Activated T-helper 2 cell treated with anti-CD3 and anti-CD28 coated beads, Interferon-gamma antibody, Interleukin-2, Interleukin-4, amounts not matched to agents 10 μg/mL and 5 μg/mL and 100 μg/mL, durations not matched to agents 14 hours and 24 hours and 36 hours (primary cell): ENCODE data around the gene FAM111A. TPM values are rescaled to one million over a fixed set of nuclear protein-coding genes. Genes with fewer than 3 reads are reported as not detected.

Source experiments
- DNase-seq: peaks from one replicate; pipeline ENCODE4 v3.0.0; 2021; ENCODE audit warnings: low spot score
- H3K27ac Mint-ChIP-seq: one replicate; pipeline ENCODE4 v1.8.0; 2021; ENCODE audit warnings: mixed read lengths
- H3K27me3 Mint-ChIP-seq: one replicate; pipeline ENCODE4 v1.8.0; 2021; ENCODE audit warnings: low read depth, mixed read lengths
- H3K36me3 Mint-ChIP-seq: one replicate; pipeline ENCODE4 v1.8.0; 2021; ENCODE audit warnings: low read depth, mixed read lengths
- H3K4me1 Mint-ChIP-seq: one replicate; pipeline ENCODE4 v1.8.0; 2021; ENCODE audit warnings: low read depth, mixed read lengths
- H3K4me3 Mint-ChIP-seq: one replicate; pipeline ENCODE4 v1.8.0; 2021; ENCODE audit warnings: low read depth, mild to moderate bottlenecking, moderate library complexity, mixed read lengths
- H3K9me3 Mint-ChIP-seq: one replicate; pipeline ENCODE4 v1.8.0; 2021; ENCODE audit warnings: mixed read lengths
- intact Hi-C: fragments of 100-400 bp; cut with micrococcal nuclease; formaldehyde crosslinking; loops from one replicate; pipeline ENCODE4 v1.15.1; 2023
- total RNA-seq: library from RNA; stranded (reverse); gene quantifications from 2 replicates; pipeline ENCODE4 v1.2.3, GENCODE V29; 2022

FAM111A gene
- total RNA-seq, 1 donor from 2014 or later, result 69.1 TPM

DNA sequence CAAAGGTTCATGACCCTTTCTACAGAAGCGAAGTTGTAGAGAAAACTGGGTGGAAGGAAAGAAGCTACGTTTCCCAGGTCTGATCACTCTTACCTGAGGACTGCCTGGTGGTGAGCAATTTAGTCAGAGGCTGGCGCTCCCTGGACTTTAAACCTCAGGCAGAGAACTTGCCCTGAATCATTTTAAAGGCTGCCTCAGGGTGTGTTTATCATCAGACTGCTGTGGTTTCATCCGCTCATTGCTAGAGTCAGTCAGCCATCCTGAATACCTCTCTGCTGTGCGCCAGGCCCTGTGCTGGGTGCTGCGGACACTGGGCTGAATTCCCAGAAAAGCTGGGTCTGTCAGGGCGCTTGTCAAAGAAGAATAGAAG, 32.0 kb downstream of the FAM111A start:
- intact Hi-C loops, result no loop called here
- H3K9me3 Mint-ChIP-seq, result peaks cover 3% of the 10 kb centered on the region
- H3K4me3 Mint-ChIP-seq, result no peak overlapping the region
- H3K27ac Mint-ChIP-seq, result no peak overlapping the region
- peaks cover 11% of the 10 kb centered on the region for H3K4me1 Mint-ChIP-seq
- peaks cover 54% of the 10 kb centered on the region for H3K27me3 Mint-ChIP-seq
- DNase-seq, result no peak
- no peaks in the 10 kb centered on the region for H3K36me3 Mint-ChIP-seq

DNA sequence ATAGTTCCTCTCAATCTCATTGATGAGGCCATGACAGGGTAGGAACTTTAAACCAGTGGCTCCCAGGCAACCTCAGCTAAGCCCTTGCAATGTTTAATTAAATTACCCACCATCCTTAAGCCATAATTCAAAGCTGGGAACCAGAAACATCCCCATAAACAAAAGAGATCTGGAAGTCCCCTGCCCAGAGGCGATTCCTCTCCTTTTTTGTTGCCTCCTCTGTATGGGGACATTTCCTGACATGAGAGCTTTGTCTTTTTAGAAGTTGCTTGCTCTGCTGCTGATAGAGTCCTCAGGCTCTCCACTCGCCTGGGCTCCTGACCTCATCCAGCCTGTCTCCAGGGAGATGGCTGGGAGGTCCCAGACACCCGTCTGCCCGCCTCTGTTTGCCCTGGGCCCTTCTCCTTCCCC, 32.4 kb downstream of the FAM111A start:
- Mint-ChIP-seq H3K27me3 (peaks cover 50% of the 10 kb centered on the region), H3K36me3 (no peaks in the 10 kb centered on the region), H3K9me3 (peaks cover 6% of the 10 kb centered on the region), H3K27ac (no peak overlapping the region), H3K4me3 (no peak overlapping the region), H3K4me1 (peaks cover 11% of the 10 kb centered on the region)
- intact Hi-C loops, result no loop called here
- no peak for DNase-seq

GRCh38 chr11:59176330-59176729, 33.7 kb downstream of the FAM111A start:
- H3K27ac Mint-ChIP-seq, result no peak overlapping the region
- peaks cover 11% of the 10 kb centered on the region for H3K4me1 Mint-ChIP-seq
- no peaks in the 10 kb centered on the region for H3K36me3 Mint-ChIP-seq
- intact Hi-C loops, result no loop called here
- H3K4me3 Mint-ChIP-seq, result no peak overlapping the region
- no peak for DNase-seq
- peaks cover 53% of the 10 kb centered on the region for H3K27me3 Mint-ChIP-seq
- H3K9me3 Mint-ChIP-seq, result peaks cover 6% of the 10 kb centered on the region

- H3K4me1 Mint-ChIP-seq, result peaks cover 4% of the 10 kb centered on the region
- H3K27me3 Mint-ChIP-seq, result peaks cover 45% of the 10 kb centered on the region
- H3K4me3 Mint-ChIP-seq, result no peak overlapping the region
- H3K9me3 Mint-ChIP-seq, result peaks cover 6% of the 10 kb centered on the region
- intact Hi-C loops, result no loop called here
- no peak for DNase-seq
- H3K27ac Mint-ChIP-seq, result no peak overlapping the region
- H3K36me3 Mint-ChIP-seq, result no peaks in the 10 kb centered on the region
Observed at GRCh38 chr11:59178402-59178801, 35.7 kb downstream of the FAM111A start.

DNA sequence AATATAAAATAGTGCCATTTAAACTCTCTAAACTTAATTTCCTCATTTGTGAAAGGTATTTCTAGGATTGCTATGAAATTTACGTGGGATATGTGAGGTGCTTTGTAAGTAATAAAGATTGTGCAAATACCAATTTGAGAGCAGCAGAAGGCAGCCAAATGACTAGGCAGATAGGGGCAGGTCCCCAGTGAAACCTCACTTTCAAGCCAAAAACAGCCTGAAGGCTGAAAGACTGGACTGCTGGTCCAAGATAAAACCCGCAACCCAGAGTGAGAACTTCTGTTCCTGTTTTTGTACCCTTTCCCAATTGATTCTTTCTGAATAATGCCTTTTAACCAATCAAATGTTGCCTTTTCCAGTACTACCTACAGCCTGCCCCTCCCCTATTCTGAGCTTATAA, 36.5 kb downstream of the FAM111A start:
- H3K27ac Mint-ChIP-seq, result no peak overlapping the region
- DNase-seq, result no peak
- intact Hi-C loops, result no loop called here
- H3K4me1 Mint-ChIP-seq, result peaks cover 2% of the 10 kb centered on the region
- peaks cover 38% of the 10 kb centered on the region for H3K27me3 Mint-ChIP-seq
- no peaks in the 10 kb centered on the region for H3K36me3 Mint-ChIP-seq
- H3K9me3 Mint-ChIP-seq, result peaks cover 6% of the 10 kb centered on the region
- H3K4me3 Mint-ChIP-seq, result no peak overlapping the region

DNA sequence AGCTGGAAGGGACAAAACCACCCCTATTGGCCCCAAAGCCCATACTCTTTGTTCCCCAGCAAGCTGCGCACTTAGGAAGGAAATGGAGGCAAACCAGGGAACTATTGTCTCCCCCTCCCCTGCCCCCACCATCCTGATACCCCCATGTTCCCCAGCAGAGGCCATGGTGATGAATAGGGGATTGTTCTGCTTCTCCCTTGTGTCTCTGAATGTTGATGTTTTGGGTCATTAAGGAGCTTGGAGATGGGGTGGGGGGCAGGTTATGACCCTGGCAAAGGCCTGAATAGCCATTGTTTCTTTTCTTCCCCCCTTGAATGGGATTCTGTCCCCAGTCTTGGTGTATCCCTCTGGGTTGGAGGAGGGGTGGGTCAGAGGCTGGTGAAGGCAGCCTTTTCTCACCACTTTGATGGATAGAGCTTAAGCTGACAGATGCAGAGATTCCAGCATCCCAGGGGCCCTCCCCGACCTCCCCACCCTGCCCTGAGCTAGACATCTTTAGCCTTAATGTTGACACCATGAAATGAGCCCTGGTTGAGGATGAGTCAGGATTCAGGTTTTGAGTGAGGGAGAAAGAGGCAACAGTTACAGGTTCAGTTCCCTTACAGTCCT, 37.6 kb downstream of the FAM111A start:
- intact Hi-C loops, result no loop called here
- no peak for DNase-seq
- Mint-ChIP-seq H3K4me1 (no peaks in the 10 kb centered on the region), H3K9me3 (peaks cover 6% of the 10 kb centered on the region), H3K27me3 (peaks cover 28% of the 10 kb centered on the region), H3K36me3 (no peaks in the 10 kb centered on the region), H3K27ac (no peak overlapping the region), H3K4me3 (no peak overlapping the region)

DNA sequence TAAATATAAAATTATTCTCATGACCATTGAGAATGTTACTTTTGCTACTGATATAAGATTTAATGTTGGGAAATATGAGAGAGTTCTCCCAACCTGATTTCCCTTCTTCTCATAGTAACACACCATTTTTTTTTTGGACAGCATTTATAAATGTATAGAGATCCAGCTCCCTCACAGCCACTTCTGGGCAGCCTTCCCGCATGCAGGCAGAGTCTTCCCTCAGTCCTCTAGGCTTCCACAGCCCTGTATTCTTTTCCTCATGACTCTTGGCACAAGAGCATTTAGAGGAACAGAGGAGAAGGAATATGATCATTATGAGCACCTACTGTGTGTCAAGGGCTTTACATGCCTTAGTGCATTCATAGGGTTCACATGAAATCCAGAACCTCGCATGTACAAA, 38.3 kb downstream of the FAM111A start:
- no peaks in the 10 kb centered on the region for H3K36me3 Mint-ChIP-seq
- intact Hi-C loops, result no loop called here

DNA sequence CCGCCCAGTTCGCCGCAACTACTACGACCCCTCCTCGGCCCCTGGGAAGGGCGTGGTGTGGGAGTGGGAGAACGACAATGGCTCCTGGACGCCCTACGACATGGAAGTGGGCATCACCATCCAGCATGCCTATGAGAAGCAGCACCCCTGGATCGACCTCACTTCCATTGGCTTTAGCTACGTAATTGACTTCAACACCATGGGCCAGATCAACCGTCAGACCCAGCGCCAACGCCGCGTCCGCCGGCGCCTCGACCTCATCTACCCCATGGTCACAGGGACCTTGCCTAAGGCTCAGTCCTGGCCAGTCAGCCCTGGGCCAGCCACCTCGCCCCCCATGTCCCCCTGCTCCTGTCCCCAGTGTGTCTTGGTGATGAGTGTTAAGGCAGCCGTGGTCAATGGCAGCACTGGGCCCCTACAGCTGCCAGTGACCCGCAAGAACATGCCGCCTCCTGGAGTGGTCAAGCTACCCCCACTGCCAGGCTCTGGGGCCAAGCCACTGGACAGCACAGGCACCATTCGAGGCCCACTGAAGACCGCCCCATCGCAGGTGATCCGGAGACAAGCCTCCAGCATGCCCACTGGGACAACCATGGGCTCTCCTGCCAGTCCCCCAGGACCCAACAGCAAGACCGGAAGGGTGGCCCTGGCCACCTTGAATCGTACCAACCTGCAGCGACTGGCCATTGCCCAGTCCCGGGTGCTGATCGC, 39.2 kb downstream of the FAM111A start:
- Mint-ChIP-seq H3K4me1 (peaks cover 2% of the 10 kb centered on the region), H3K27ac (no peak overlapping the region), H3K27me3 (peaks cover 18% of the 10 kb centered on the region), H3K9me3 (peaks cover 6% of the 10 kb centered on the region), H3K4me3 (no peak overlapping the region), H3K36me3 (no peaks in the 10 kb centered on the region)
- DNase-seq, result no peak
- intact Hi-C loops, result no loop called here

More for the DNA sequence above, 38.3 kb downstream of the FAM111A start:
- Mint-ChIP-seq H3K9me3 (peaks cover 6% of the 10 kb centered on the region), H3K4me3 (no peak overlapping the region), H3K27me3 (peaks cover 23% of the 10 kb centered on the region), H3K4me1 (no peaks in the 10 kb centered on the region), H3K27ac (no peak overlapping the region)
- DNase-seq, result no peak

DNA sequence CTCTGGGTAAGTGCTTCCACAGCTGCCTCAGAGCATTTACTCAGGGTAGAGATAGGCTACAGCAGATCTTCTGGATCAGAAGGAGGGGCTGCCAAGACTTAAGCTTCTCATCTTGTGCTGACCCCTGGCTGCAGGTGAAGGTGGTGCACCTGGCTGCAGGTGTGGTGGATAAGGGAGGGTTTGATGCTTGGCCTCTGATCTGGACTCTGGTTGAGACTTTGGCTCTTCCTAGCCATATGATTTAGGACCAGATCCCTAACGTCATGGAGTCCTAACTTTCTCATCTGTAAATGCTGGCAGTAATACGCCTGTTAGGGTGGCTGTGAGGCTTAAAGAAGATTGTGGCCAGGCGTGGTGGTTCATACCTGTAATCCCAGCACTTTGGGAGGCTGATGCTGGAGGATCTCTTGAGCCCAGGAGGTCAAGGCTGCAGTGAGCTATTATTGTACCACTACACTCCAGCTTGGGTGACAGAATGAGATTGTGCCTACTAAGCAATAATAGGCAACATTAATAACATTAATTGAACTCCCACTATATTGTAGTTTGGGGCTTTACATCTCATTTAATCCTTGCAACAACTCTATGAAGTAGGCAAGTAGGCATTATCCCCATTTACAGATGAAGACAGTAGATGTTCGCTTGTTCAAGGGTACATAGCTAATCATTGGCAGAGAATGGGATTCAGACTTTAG, 39.9 kb downstream of the FAM111A start:
- Mint-ChIP-seq H3K36me3 (no peaks in the 10 kb centered on the region), H3K9me3 (peaks cover 6% of the 10 kb centered on the region), H3K27me3 (peaks cover 12% of the 10 kb centered on the region), H3K27ac (no peak overlapping the region), H3K4me1 (peaks cover 2% of the 10 kb centered on the region), H3K4me3 (no peak overlapping the region)
- DNase-seq, result no peak
- intact Hi-C loops, result no loop called here

- no peak overlapping the region for H3K27ac Mint-ChIP-seq
- H3K36me3 Mint-ChIP-seq, result no peaks in the 10 kb centered on the region
- intact Hi-C loops, result no loop called here
- peaks cover 6% of the 10 kb centered on the region for H3K9me3 Mint-ChIP-seq
- H3K4me3 Mint-ChIP-seq, result no peak overlapping the region
- H3K27me3 Mint-ChIP-seq, result peaks cover 10% of the 10 kb centered on the region
- DNase-seq, result no peak
- H3K4me1 Mint-ChIP-seq, result peaks cover 2% of the 10 kb centered on the region
Observed at GRCh38 chr11:59183771-59184170, 41.1 kb downstream of the FAM111A start.

- H3K9me3 Mint-ChIP-seq, result peaks cover 1% of the 10 kb centered on the region
- intact Hi-C loops, result no loop called here
Observed at GRCh38 chr11:59184691-59185339, 42.2 kb downstream of the FAM111A start.

DNA sequence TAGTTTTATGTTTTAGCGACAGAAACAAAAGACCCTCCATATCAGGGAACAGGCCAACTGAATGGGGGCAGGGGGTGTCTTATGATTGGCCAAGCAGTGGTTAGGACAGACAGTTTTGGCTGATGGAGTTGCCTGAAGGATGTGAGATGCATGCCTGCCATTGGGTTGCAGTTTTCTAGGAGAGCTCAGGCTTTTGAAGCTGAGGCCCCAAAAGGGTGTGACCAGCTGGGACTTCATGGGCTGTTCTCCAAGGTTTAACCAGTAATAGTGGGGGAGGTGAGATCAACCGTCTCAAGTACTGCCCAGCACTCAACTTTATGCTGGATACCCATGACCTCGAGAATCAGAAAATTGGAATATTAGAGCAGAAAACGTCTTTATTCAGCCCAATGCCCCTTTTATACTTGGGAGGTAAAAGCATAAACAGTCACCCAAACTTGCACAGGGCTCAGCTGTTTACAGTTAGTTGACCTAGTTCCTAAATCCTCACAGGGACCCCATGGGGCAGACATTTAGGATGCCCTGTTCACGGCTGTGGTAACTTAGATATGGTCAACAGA, 42.8 kb downstream of the FAM111A start:
- H3K27ac Mint-ChIP-seq, result no peak overlapping the region
- intact Hi-C loops, result no loop called here
- DNase-seq, result no peak
- no peaks in the 10 kb centered on the region for H3K9me3 Mint-ChIP-seq
- H3K4me1 Mint-ChIP-seq, result peaks cover 2% of the 10 kb centered on the region
- H3K36me3 Mint-ChIP-seq, result no peaks in the 10 kb centered on the region
- peaks cover 8% of the 10 kb centered on the region for H3K27me3 Mint-ChIP-seq
- H3K4me3 Mint-ChIP-seq, result no peak overlapping the region

More at GRCh38 chr11:59184691-59185339, 42.2 kb downstream of the FAM111A start:
- Mint-ChIP-seq H3K27ac (no peak overlapping the region), H3K36me3 (no peaks in the 10 kb centered on the region), H3K27me3 (peaks cover 8% of the 10 kb centered on the region), H3K4me1 (peaks cover 2% of the 10 kb centered on the region), H3K4me3 (no peak overlapping the region)
- DNase-seq, result no peak
